GM20000 (cell line): Measurements from ENCODE around the gene ASB18.

ENCODE experiments used
- DNase-seq: peaks from one replicate; pipeline ENCODE4 v3.0.0; 2012; ENCODE audit warnings: low spot score
- TF ChIP-seq, protein P1 (sequence below): IDR thresholded peaks from 2 replicates; pipeline ENCODE4 v1.5.1; 2012; ENCODE audit warnings: mild to moderate bottlenecking, control low read depth; ENCODE audit errors: extremely low read depth, missing control alignments

The ASB18 gene

GRCh38 chr2:236173036-236173728, 91.0 kb downstream of the ASB18 start:
- DNase-seq: peak; percentile 38
- TF ChIP-seq, protein P1, sequence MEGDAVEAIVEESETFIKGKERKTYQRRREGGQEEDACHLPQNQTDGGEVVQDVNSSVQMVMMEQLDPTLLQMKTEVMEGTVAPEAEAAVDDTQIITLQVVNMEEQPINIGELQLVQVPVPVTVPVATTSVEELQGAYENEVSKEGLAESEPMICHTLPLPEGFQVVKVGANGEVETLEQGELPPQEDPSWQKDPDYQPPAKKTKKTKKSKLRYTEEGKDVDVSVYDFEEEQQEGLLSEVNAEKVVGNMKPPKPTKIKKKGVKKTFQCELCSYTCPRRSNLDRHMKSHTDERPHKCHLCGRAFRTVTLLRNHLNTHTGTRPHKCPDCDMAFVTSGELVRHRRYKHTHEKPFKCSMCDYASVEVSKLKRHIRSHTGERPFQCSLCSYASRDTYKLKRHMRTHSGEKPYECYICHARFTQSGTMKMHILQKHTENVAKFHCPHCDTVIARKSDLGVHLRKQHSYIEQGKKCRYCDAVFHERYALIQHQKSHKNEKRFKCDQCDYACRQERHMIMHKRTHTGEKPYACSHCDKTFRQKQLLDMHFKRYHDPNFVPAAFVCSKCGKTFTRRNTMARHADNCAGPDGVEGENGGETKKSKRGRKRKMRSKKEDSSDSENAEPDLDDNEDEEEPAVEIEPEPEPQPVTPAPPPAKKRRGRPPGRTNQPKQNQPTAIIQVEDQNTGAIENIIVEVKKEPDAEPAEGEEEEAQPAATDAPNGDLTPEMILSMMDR: no peak

DNA sequence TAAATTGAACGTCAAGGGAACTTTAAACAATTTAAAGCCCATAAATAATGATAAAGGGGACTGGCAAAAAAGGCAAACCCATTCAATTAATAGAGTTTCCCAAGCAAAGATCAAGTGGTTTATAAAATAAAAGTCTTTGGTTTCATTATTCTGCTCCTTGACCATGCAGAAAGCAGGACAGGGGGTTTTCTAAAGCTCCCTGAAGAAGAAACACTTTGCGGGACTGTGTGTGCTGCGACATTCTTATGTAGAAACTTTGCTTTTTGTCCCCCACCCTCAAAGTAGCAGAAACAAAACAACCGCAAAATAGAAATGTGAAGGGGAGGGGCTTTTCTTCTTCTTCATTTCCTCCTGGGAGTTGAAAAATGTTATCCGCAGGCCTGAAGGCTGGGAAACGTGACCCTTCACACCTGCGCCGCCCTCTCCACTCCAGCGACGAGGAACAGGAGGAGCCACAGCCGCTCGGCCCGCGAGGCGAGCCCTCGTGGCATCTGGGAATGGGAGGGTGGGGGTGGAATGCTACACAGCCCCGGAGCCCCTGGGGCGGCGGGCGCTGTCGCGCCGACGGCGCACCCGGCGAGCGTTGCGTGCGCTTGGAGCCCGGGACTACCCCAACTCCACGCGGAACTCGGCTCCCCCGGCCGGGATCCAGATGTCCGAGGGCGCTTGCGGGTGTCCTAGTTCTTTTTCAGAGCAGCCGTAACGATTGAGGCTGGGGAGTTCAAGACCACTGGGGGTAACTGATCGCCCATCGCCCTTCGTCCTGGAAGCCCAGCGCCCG, 91.8 kb downstream of the ASB18 start:
- TF ChIP-seq, protein P1: no peak

DNA sequence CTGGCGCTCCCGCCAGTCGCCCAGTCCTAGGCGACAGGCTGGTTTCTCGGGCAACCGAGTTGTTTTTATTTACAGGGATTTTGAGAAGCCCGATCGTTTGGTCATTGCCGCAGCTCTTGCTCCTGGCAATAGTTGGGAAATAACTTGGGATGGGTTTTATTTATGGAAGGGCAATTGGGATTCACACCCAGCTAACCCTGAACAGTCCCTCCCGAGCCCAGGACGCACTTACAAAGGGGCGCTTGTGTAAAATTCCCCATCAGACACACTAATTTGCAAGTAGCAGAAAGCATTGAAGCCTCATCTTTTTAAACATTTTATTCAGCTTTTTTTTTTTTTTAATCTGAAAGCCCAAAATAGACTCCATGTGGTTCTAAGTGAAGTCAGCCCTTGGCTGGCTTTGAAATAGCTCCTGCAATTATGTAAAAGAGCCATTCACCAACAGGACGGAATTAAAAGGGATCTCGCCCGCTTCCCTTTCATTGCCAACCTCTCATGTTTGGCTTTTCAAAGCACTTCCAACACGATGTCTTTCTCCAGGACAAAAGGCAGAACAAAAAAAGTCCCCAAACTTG, 92.4 kb downstream of the ASB18 start:
- DNase-seq: peak; percentile 27
- TF ChIP-seq, protein P1: no peak

More for the DNA sequence above, 91.8 kb downstream of the ASB18 start:
- DNase-seq: peak; percentile 34

GRCh38 chr2:236171181-236171679, 93.0 kb downstream of the ASB18 start:
- DNase-seq: peak; percentile 39
- TF ChIP-seq, protein P1: no peak

DNA sequence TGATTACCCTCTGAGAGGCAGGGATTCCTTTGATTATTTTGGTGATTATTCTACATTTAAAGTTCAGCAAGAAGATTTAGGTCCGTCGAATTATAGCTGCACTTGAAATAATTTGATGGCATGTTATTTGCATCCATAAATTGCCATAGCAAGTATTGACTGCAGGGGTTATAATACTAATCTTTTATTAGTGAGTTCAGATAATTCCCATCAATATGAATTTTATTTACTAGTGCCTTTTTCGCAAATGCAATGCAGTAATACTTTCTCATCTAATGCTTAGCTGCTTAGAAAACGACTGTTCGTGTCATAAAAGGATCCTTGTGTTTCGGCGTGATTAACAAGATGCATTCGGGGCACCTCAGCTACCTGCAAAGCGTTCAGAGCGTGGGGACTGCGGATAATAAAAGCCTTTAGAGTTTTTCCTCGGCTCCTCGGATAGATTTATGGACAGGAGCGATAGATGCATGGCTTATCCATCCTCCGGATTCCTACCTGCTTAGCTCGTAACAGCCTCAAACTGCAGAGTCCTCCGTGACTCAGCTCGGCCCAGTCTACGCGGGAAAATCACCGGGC, 93.5 kb downstream of the ASB18 start:
- peak; percentile 22 for DNase-seq
- TF ChIP-seq, protein P1: no peak

DNA sequence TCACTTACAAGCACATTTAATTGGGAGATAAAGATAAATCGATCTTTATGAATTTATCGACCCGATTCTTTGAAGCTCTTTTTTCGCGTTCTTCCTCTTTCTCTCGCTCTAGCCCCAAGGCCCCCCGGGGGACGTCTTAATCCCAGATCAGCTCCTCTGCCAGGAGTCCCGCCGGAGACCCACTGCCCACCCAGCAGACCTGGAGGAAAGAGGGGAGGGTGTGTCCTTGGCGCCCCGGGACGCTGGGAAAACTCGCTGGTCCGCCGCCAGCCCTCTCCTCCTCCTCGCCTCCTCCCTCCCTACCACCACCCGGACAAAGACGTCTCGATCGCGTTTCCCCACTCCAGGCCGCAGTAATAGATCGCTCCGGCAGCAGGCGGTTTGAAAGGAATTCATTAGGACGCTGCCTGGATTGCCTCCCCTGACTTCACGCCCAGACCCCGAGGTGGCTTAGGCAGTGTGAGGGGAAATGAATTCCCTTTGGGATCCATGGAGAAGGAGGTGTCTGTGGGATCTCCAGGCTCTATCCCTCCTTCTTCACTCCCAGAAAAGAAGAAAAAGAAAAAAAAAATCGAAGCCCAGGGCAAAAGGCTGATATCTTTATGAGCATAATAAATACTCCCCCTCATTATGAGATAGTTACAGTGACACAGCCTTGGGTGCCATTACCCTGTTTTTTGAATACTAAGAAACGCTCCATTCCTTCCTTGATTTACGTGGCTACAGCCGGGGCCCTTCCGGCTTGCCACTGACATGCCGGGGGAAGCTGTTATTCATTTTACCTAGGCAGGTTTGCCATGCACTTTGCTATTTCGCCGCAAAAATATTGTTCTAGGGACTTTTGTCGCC, 94.2 kb downstream of the ASB18 start:
- TF ChIP-seq, protein P1: no peak
- peak; percentile 39 for DNase-seq
